NCI-H146 treated with DMSO at 0.1 percent for 48 hours (cell line): ENCODE results near the gene IAPP.
A peak's percentile ranks its signal among the peaks of the same experiment; 100 is the strongest.
"Not testable (repeated sequence)": the region's sequence is repeated elsewhere in the genome, so short reads cannot be mapped to it uniquely, and the experiment has no call there.

Source experiments
- DNase-seq: peaks from one replicate; lab custom pipeline; 2025; ENCODE audit not compliant: unreplicated experiment; lab: John Stamatoyannopoulos, UW

Gene IAPP

GRCh38 chr12:21372602-21373001, at the start of gene IAPP:
Gene IAPP, plus strand, starts transcription at chr12:21372902. Its CDS starts 450 bp downstream, at chr12:21373352.
- DNase-seq: no peak

GRCh38 chr12:21323736-21324135, 49.0 kb upstream of the IAPP start:
- no peak for DNase-seq

- no peak for DNase-seq
These were observed 48.2 kb upstream of the IAPP start for GRCh38 chr12:21324551-21324950.

- DNase-seq: no peak
These were observed 44.1 kb upstream of the IAPP start for GRCh38 chr12:21328578-21328977.

GRCh38 chr12:21330682-21331253, 41.9 kb upstream of the IAPP start:
- no peak for DNase-seq

- DNase-seq: no peak
These were observed 37.9 kb upstream of the IAPP start, which contains the start of gene SLCO1A2 for GRCh38 chr12:21334771-21335325. Gene SLCO1A2, minus strand, starts transcription at chr12:21334917. Its CDS starts 270 bp downstream, at chr12:21334647.

GRCh38 chr12:21336656-21337055, 36.0 kb upstream of the IAPP start:
- no peak for DNase-seq

GRCh38 chr12:21337453-21337852, 35.2 kb upstream of the IAPP start:
- no peak for DNase-seq

GRCh38 chr12:21337959-21338744, 34.5 kb upstream of the IAPP start:
- no peak for DNase-seq

GRCh38 chr12:21339921-21340320, 32.8 kb upstream of the IAPP start:
- DNase-seq: no peak

- no peak for DNase-seq
These were observed 32.3 kb upstream of the IAPP start for GRCh38 chr12:21340403-21340802.

- no peak for DNase-seq
These were observed 30.9 kb upstream of the IAPP start for GRCh38 chr12:21341769-21342168.

GRCh38 chr12:21343636-21344035, 29.1 kb upstream of the IAPP start:
- no peak for DNase-seq

GRCh38 chr12:21346542-21347205, 26.0 kb upstream of the IAPP start:
- DNase-seq: no peak

- DNase-seq: peak; percentile 39
These were observed 21.7 kb upstream of the IAPP start for GRCh38 chr12:21350975-21351374.

GRCh38 chr12:21353487-21353886, 19.2 kb upstream of the IAPP start:
- no peak for DNase-seq

- DNase-seq: no peak
These were observed 18.8 kb upstream of the IAPP start for GRCh38 chr12:21353948-21354347.

- DNase-seq: no peak
These were observed 18.1 kb upstream of the IAPP start for GRCh38 chr12:21354641-21355040.

GRCh38 chr12:21360632-21361031, 12.1 kb upstream of the IAPP start:
- DNase-seq: not testable (repeated sequence)

GRCh38 chr12:21369141-21369980, 3.3 kb upstream of the IAPP start:
- DNase-seq: no peak
